Muscle of leg (tissue), 11 donors: ENCODE data around the gene SKI. TPM values are rescaled to one million over a fixed set of nuclear protein-coding genes. Genes with fewer than 3 reads are reported as not detected.

ENCODE experiments used
- DNase-seq: peaks from one replicate; pipeline ENCODE4 v3.0.0; 2013
- H3K27ac ChIP-seq: one replicate; pipeline ENCODE4 v1.5.1; 2013; ENCODE audit warnings: mild to moderate bottlenecking, low read length, control low read depth
- H3K27me3 ChIP-seq: one replicate; pipeline ENCODE4 v1.6.1; 2013; ENCODE audit warnings: low read length; ENCODE audit not compliant: control insufficient read depth, insufficient read depth
- H3K36me3 ChIP-seq: one replicate; pipeline ENCODE4 v1.6.1; 2013; ENCODE audit warnings: low read length; ENCODE audit not compliant: control insufficient read depth, insufficient read depth
- H3K4me1 ChIP-seq: one replicate; pipeline ENCODE4 v1.6.1; 2013; ENCODE audit warnings: low read length; ENCODE audit not compliant: control insufficient read depth, insufficient read depth
- H3K4me3 ChIP-seq: one replicate; pipeline ENCODE4 v1.5.1; 2013; ENCODE audit warnings: low read length, control low read depth
- H3K9me3 ChIP-seq: replicated peaks from 2 replicates; pipeline ENCODE4 v1.6.1; 2013; ENCODE audit warnings: low read depth, low read length; ENCODE audit not compliant: control insufficient read depth
- WGBS: methylation state at CpG from one replicate; pipeline ENCODE4 v1.1.5; 2013; ENCODE audit warnings: missing lambda C conversion rate; ENCODE audit not compliant: insufficient coverage; 5-methylcytosine and 5-hydroxymethylcytosine counted together
- polyA plus RNA-seq, 8 donors: library from polyadenylated mRNA; unstranded; fragments of 120-200 nt; gene quantifications; one replicate each; pipeline versions ENCODE4 v1.2.1 to v1.2.3, GENCODE V29; 2013; ENCODE audit warnings: inconsistent platforms in 1 of 8, low replicate concordance in 1 of 8; ENCODE audit not compliant: insufficient read length in 8 of 8, insufficient read depth in 1 of 8
- total RNA-seq: library from RNA; stranded (reverse); fragments of 120-200 nt; gene quantifications from one replicate; pipeline ENCODE4 v1.2.4, GENCODE V29; 2013

Gene SKI
- total and polyA plus RNA-seq, 9 donors = 16.8 to 83.2 (median 65.5) TPM

DNA sequence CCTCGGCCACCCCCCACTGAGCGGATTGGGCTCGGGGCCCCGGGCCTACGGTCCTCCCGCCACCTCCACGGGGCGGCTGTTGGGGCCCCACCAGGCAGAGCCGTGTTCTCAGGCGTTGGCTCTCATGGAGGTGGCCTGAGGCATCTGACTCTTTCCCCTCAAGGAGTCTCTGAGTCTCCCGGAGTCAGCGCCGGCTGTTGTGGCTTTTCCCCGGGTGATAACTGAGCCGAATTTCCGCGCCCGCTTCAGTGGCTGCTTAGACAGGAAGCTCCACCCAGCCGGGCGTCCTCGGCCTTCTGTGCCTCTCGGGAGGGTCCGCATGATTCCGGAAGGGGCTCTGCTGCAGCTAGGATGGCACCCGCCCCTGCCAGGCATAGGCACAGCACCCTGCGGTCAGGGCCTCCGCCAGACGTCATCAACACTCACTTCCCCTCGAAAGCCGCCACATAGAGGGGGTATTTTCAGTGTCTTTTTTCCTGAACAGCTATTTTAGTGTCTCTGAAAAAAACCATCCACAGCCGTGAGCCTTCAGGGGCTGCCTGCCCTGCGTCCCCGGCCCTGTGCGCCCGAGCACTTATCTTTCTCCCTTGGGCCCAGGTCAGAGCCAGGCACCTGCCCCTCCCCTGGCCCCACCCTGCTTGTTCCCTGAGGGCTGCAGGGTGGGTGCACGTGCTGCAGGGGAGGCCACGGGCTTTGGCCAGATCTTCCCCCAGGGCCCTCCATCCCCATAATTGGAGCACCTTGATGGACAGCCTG, 72.9 kb downstream of the SKI start:
- H3K27me3 ChIP-seq = no peaks in the 10 kb centered on the region
- H3K4me3 ChIP-seq = peak overlapping the region; percentile 2
- peaks cover 40% of the 10 kb centered on the region for H3K36me3 ChIP-seq
- H3K4me1 ChIP-seq = peaks cover 80% of the 10 kb centered on the region
- 8% methylated on average over 27 of the region's 37 CpGs for WGBS
- peak; percentile 87 for DNase-seq
- H3K9me3 ChIP-seq = no peaks in the 10 kb centered on the region
- H3K27ac ChIP-seq = peak overlapping the region; percentile 87

DNA sequence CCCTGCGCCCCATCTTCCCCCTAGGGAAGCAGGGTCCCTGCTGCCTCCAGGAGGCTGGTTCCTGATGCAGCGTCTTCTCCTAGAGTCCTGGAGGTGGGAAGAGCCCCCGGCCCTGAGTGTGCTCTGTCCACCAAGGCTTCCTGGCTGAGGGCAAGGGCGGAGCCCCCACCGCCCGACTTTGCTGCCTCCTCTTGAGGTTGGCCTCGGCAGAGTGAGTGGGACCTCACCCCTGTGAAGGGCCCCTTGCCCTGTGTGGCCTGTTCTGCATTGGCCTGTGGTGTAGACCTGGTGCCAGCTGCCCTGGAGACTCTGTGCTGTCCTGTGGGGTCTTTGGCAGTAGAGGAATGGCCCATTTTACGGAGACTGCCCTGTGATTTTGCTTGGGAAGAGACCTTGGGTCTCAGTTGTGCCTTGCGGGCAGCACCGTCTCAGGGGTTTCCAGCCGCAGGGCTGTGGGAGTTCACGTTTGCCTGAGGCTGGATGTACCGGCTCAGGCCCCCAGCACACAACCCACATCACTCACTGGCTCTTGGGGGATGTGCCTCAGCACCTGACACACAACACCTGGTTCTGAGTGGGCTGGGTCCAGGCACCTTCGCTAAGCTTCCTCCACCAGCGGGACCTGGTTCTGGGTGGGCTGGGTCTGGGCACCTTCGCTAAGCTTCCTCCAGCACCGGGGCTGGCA, 73.6 kb downstream of the SKI start:
- DNase-seq = no peak
- WGBS = 80% methylated on average over 13 of the region's 17 CpGs
- peaks cover 81% of the 10 kb centered on the region for H3K4me1 ChIP-seq
- H3K27me3 ChIP-seq = no peaks in the 10 kb centered on the region
- no peaks in the 10 kb centered on the region for H3K9me3 ChIP-seq
- peaks cover 45% of the 10 kb centered on the region for H3K36me3 ChIP-seq
- peak overlapping the region; percentile 87 for H3K27ac ChIP-seq
- no peak overlapping the region for H3K4me3 ChIP-seq

DNA sequence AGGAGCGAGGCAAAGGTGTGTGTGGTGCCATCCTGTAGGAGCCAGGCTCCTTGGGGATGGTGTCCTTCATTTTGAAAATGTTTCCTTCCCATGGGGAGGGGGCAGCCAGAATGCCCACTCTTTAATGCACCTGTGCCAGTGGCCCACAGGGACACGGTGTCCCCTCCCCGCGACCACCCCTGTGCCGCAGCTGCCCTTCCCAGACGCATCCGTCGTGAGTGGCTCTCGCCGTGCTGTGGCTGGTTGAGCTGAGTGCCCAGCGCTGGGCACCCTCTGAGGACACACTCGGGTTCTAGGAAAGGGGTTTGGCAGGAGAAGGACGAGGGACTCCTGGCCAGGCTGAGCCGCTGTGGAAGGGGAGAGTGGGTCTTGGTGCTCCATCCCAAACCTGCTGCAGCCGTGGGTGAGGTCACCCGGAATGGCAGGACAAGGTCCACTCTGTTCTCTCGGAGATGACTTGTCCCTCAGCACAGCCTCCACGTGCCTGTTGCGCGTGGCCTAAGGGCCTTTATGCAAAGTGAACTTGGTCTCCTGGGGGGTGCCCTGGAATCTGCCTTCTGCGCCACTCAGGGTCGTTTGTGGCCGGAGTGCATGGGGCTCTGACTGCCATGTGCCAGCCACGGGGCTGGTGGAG, 74.3 kb downstream of the SKI start:
- DNase-seq = no peak
- H3K9me3 ChIP-seq = no peaks in the 10 kb centered on the region
- peaks cover 47% of the 10 kb centered on the region for H3K36me3 ChIP-seq
- no peak overlapping the region for H3K27ac ChIP-seq
- peaks cover 80% of the 10 kb centered on the region for H3K4me1 ChIP-seq
- no peaks in the 10 kb centered on the region for H3K27me3 ChIP-seq
- WGBS = 88% methylated on average over 23 of the region's 24 CpGs
- H3K4me3 ChIP-seq = no peak overlapping the region

DNA sequence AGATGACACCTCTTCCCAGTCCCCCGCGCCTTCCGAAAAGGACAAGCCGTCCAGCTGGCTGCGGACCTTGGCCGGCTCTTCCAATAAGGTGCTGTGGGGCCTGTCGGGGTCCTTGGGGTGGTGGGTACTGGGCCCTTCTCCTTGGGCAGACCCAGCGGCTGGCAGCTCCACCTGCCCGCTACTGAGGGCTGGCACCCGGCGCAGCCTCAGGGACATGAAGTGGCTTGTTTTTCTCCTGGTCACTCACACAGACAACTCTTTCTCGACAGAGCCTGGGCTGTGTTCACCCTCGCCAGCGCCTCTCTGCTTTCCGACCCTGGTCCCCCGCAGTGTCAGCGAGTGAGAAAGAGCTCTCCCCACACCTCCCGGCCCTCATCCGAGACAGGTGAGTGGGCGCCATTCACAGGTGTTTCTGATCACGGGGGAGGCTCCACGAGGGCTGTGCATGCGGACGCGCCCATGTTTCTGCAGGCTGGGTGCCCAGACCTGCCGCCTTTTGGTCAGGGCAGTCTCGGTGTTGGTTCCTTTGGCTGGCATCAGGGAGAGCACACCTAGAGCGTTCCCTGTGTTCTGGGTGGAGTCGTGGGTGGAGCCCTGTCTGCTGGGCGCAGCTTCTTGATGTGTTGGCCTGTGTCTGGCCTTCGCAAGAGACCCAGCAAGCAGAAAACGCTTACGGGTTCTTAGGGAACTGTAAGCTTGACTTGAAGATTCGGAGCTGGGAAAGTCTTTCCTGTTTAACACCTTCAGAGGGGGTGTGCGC, 75.1 kb downstream of the SKI start:
- Histone ChIP-seq H3K4me1 (peaks cover 77% of the 10 kb centered on the region), H3K4me3 (no peak overlapping the region), H3K27ac (no peak overlapping the region), H3K9me3 (no peaks in the 10 kb centered on the region), H3K27me3 (no peaks in the 10 kb centered on the region), H3K36me3 (peaks cover 52% of the 10 kb centered on the region)
- 80% methylated on average over 27 of the region's 35 CpGs for WGBS
- no peak for DNase-seq

DNA sequence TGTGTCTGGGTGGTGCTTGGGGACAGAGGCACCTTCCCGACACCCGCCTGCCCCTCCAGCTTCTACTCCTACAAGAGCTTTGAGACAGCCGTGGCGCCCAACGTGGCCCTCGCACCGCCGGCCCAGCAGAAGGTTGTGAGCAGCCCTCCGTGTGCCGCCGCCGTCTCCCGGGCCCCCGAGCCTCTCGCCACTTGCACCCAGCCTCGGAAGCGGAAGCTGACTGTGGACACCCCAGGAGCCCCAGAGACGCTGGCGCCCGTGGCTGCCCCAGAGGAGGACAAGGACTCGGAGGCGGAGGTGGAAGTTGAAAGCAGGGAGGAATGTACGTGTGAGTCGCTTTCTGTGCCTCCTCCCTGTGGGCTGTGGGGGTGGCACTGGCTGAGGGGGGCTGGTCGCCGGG, 75.7 kb downstream of the SKI start:
- 93% methylated on average over 17 of the region's 26 CpGs for WGBS
- no peak overlapping the region for H3K4me3 ChIP-seq
- H3K9me3 ChIP-seq = no peaks in the 10 kb centered on the region
- peaks cover 71% of the 10 kb centered on the region for H3K4me1 ChIP-seq
- H3K27ac ChIP-seq = no peak overlapping the region
- H3K36me3 ChIP-seq = peaks cover 57% of the 10 kb centered on the region
- no peak for DNase-seq
- H3K27me3 ChIP-seq = no peaks in the 10 kb centered on the region

DNA sequence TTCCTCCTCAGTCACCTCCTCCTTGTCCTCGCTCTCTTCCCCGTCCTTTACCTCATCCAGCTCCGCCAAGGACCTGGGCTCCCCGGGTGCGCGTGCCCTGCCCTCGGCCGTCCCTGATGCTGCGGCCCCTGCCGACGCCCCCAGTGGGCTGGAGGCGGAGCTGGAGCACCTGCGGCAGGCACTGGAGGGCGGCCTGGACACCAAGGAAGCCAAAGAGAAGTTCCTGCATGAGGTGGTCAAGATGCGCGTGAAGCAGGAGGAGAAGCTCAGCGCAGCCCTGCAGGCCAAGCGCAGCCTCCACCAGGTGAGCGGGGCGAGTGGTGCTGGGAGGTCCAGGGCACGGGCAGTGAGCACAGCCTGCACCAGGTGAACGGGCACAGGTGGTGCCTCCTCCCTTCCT, 76.2 kb downstream of the SKI start:
- Histone ChIP-seq H3K9me3 (no peaks in the 10 kb centered on the region), H3K27me3 (no peaks in the 10 kb centered on the region), H3K4me1 (peaks cover 66% of the 10 kb centered on the region), H3K27ac (peak overlapping the region; percentile 69), H3K4me3 (no peak overlapping the region), H3K36me3 (peaks cover 62% of the 10 kb centered on the region)
- 82% methylated on average over 22 of the region's 22 CpGs for WGBS
- no peak for DNase-seq

DNA sequence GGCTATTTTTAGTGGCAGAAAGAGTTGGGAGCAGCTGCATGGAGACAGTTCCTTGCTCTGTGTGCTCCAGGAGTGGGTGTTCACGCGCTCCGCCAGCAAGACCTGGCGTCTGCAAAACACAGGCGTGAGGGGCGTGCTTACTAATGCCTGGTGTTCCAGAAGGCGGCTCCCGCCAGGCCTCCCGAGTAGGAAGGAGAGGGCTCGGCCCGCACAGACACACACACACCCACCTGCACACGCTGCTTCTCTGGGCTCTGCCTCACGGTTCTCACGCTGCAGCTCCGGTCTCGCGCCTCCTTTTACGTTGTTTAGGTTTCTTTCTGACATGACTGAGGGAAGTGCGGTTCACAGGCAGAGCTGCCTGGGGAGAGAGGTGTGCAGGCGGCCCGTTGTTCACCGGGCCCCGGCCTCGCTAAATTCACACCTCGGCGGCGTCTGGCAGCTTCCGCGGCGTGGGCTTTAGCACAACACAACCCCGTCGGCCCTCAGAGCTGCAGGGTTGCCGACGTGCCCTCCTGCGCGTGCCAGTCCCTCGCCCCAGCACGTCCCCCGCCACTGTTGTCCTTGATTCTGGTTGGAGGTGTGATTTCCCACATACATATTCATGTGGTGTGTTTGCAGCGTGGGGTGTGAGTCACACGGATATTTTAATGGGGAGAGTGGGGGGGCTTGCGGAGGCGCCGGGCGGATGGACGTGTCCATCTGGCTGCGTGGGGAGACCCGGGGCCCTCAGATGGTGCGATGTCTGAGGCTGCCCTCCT, 77.0 kb downstream of the SKI start:
- Histone ChIP-seq H3K36me3 (peaks cover 63% of the 10 kb centered on the region), H3K4me3 (no peak overlapping the region), H3K27ac (peak overlapping the region; percentile 72), H3K9me3 (no peaks in the 10 kb centered on the region), H3K4me1 (peaks cover 60% of the 10 kb centered on the region), H3K27me3 (no peaks in the 10 kb centered on the region)
- DNase-seq = peak; percentile 89
- 55% methylated on average over 23 of the region's 49 CpGs for WGBS

DNA sequence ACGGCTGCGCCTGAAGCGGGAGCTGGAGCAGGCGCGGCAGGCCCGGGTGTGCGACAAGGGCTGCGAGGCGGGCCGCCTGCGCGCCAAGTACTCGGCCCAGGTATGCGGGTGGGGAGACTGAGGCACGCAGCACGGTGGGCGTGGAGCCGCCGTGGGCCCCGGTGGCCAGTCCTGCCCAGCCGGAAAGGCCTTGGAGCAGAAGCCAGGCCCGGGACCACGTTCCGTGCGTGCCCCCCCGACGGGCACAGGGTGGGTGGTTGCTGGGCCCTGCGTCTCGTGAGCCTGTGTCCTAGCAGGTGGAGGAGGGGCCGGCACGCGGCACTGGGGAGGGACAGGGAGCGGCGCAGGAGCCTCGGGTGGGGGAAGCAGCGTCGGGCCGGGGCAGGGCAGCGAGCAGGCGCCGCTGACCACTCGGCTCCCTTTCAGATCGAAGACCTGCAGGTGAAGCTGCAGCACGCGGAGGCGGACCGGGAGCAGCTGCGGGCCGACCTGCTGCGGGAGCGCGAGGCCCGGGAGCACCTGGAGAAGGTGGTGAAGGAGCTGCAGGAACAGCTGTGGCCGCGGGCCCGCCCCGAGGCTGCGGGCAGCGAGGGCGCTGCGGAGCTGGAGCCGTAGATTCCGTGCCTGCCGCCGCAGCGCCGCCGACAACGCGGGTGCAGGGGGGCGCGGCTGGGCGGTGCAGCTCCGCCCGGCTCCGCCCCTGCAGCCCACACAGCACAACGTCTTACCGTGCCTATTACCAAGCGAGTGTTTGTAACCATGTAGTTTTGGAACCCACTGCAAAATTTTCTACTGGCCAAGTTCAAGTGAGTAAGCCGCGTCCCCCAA, 78.2 kb downstream of the SKI start:
- WGBS = 66% methylated on average over 75 of the region's 81 CpGs
- H3K36me3 ChIP-seq = peaks cover 71% of the 10 kb centered on the region
- H3K4me3 ChIP-seq = no peak overlapping the region
- H3K9me3 ChIP-seq = no peaks in the 10 kb centered on the region
- no peaks in the 10 kb centered on the region for H3K27me3 ChIP-seq
- peak overlapping the region; percentile 72 for H3K27ac ChIP-seq
- DNase-seq = no peak
- H3K4me1 ChIP-seq = peaks cover 60% of the 10 kb centered on the region

DNA sequence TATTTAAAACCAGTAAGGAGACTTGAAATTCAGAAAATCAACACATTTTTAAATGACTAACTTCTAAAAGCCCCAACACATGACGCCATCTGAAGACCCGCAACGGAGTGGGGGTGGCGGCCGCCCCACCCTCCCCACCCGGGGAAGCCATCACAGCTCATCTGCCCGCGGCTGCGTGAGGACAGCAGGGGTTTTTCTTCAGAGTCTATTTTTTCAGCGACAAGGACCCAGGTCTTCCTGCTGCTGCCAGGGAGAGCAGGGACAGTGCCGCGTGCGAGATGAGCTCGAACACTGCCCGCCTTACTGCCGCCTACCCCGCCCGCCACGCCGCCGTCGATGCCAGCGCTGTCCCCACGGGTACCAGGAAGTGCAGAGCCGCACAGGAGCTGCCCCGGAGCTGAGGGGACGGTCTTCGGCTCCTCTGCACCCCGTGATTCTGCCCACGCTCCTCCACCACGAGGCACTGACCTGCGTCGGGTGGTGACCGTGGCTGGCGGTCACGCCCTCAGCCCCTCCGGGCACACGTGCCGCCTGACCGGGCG, 79.0 kb downstream of the SKI start:
- DNase-seq = no peak
- H3K4me3 ChIP-seq = no peak overlapping the region
- H3K4me1 ChIP-seq = peaks cover 60% of the 10 kb centered on the region
- H3K27ac ChIP-seq = no peak overlapping the region
- no peaks in the 10 kb centered on the region for H3K9me3 ChIP-seq
- no peaks in the 10 kb centered on the region for H3K27me3 ChIP-seq
- peaks cover 68% of the 10 kb centered on the region for H3K36me3 ChIP-seq
- 93% methylated on average over 40 of the region's 41 CpGs for WGBS
